HepG2 (cell line): ENCODE data around the gene LENG1. TPM values are rescaled to one million over a fixed set of nuclear protein-coding genes. Genes with fewer than 3 reads are reported as not detected.

Experiments
- ATAC-seq: fragments of 200-7000 bp; cut with Tn5 transposase; 3 replicates; pipeline ENCODE4 v1.9.1; 2020; ENCODE audit warnings: mild to moderate bottlenecking, moderate library complexity
- BruUV-seq: library from RNA; stranded (reverse); fragments of 400-500 nt; replicated peaks from 2 replicates; lab custom pipeline; 2021; lab: Mats Ljungman, UMichigan
- CTCF ChIA-PET: fragments of 300-600 bp; formaldehyde crosslinking; extraction: SDS; loops from one replicate; lab custom pipeline; 2021; ENCODE audit warnings: low total read pairs, inconsistent platforms, low intra/inter-chr PET ratio; lab: Yijun Ruan, JAX
- POLR2A ChIA-PET: fragments of 350-600 bp; sonication (Branson Sonifier 250); formaldehyde crosslinking; loops from one replicate; lab custom pipeline; 2020; ENCODE audit warnings: antibody characterized with exemption, inconsistent platforms; lab: Yijun Ruan, JAX
- DNase-seq: peaks from one replicate; pipeline ENCODE4 v3.0.0-alpha.2; 2015; ENCODE audit warnings: low spot score
- FAIRE-seq: peaks from 3 replicates; lab custom pipeline; 2011; peaks lifted over from hg19 to GRCh38; lab: Jason Lieb, UNC
- H2AFZ ChIP-seq: one replicate; pipeline ENCODE4 v1.6.1; 2011; ENCODE audit warnings: low read length, inconsistent platforms
- H3K27ac ChIP-seq: fragments of 300-600 bp; 3 replicates; pipeline ENCODE4 v1.8.0; 2011; ENCODE audit warnings: mixed run types, mild to moderate bottlenecking, mixed read lengths, low read length, inconsistent platforms; ENCODE audit not compliant: insufficient read depth; ENCODE audit errors: extremely low read length
- H3K27me3 ChIP-seq, 2 experiments: fragments of 200-600 bp in 1 of 2; 2 replicates in 1 of 2; 3 replicates in 1 of 2; pipeline versions ENCODE4 v1.6.0 to v1.8.0; 2011; ENCODE audit warnings: low read length in 2 of 2, mild to moderate bottlenecking in 2 of 2, moderate library complexity in 2 of 2, inconsistent platforms in 1 of 2; ENCODE audit not compliant: insufficient read depth in 2 of 2, control insufficient read depth in 1 of 2
- H3K36me3 ChIP-seq, 2 experiments: fragments of 200-600 bp in 1 of 2; replicated peaks in 1 of 2; 2 replicates in 1 of 2; 3 replicates in 1 of 2; pipeline versions ENCODE4 v1.5.1 to v1.8.0; 2011; ENCODE audit warnings: low read length in 2 of 2, inconsistent platforms in 1 of 2; ENCODE audit not compliant: insufficient read depth in 2 of 2, control insufficient read depth in 1 of 2
- H3K4me1 ChIP-seq: 2 replicates; pipeline ENCODE4 v1.5.1; 2012; ENCODE audit warnings: low read length, inconsistent platforms; ENCODE audit not compliant: insufficient read depth
- H3K4me2 ChIP-seq: 2 replicates; pipeline ENCODE4 v1.6.0; 2011; ENCODE audit warnings: low read depth, low read length, inconsistent platforms
- H3K4me3 ChIP-seq, 3 experiments: fragments of 200-600 bp in 1 of 3; sonication (generic), shearing (Covaris generic) in 1 of 3; replicated peaks in 1 of 3; 2 replicates each; pipeline ENCODE4 v1.5.1; 2011 to 2016; ENCODE audit warnings: low read length in 3 of 3, inconsistent platforms in 2 of 3, low read depth in 2 of 3, mild to moderate bottlenecking in 2 of 3, control low read depth in 1 of 3, mixed read lengths in 1 of 3; ENCODE audit not compliant: insufficient read depth in 1 of 3
- H3K79me2 ChIP-seq: one replicate; pipeline ENCODE4 v1.6.1; 2011; ENCODE audit warnings: low read length, inconsistent platforms; ENCODE audit not compliant: insufficient read depth
- H3K9ac ChIP-seq: 2 replicates; pipeline ENCODE4 v1.6.0; 2011; ENCODE audit warnings: mild to moderate bottlenecking, low read depth, low read length, inconsistent platforms; ENCODE audit not compliant: insufficient read depth
- H3K9me3 ChIP-seq: 2 replicates; pipeline ENCODE4 v1.5.1; 2012; ENCODE audit warnings: mild to moderate bottlenecking, low read length
- H4K20me1 ChIP-seq: 2 replicates; pipeline ENCODE4 v1.6.0; 2011; ENCODE audit warnings: inconsistent platforms, mild to moderate bottlenecking, low read length, moderate library complexity; ENCODE audit not compliant: insufficient read depth
- AGO2 ChIP-seq: fragments of 200-400 bp; formaldehyde crosslinking; optimal IDR thresholded peaks from 2 replicates; pipeline ENCODE3; 2017; ENCODE audit warnings: mild to moderate bottlenecking, low read depth, low read length, moderate library complexity
- CENPX ChIP-seq: sonication (generic); formaldehyde crosslinking; IDR thresholded peaks from 2 replicates; pipeline ENCODE4 v1.9.0; 2021; ENCODE audit warnings: mild to moderate bottlenecking, missing genetic modification reagents, moderate library complexity
- ELF1 ChIP-seq: sonication (generic); formaldehyde crosslinking; IDR thresholded peaks from 2 replicates; pipeline ENCODE4 v1.4.0; 2020; ENCODE audit warnings: missing genetic modification reagents
- IKZF4 ChIP-seq: sonication (generic); formaldehyde crosslinking; IDR thresholded peaks from 2 replicates; pipeline ENCODE4 v1.5.1; 2020; ENCODE audit warnings: borderline replicate concordance, mild to moderate bottlenecking, low read depth, missing genetic modification reagents; ENCODE audit errors: not compliant biosample characterization
- KLF13 ChIP-seq: sonication (generic); formaldehyde crosslinking; IDR thresholded peaks from 2 replicates; pipeline ENCODE4 v1.4.0; 2020; ENCODE audit warnings: mild to moderate bottlenecking, missing genetic modification reagents
- MATR3 ChIP-seq: sonication (generic); formaldehyde crosslinking; IDR thresholded peaks from 2 replicates; pipeline ENCODE4 v1.4.0; 2020; ENCODE audit warnings: missing genetic modification reagents
- NKX3-1 ChIP-seq: sonication (generic); formaldehyde crosslinking; IDR thresholded peaks from 2 replicates; pipeline ENCODE4 v1.5.0; 2020; ENCODE audit warnings: missing genetic modification reagents
- NPAS2 ChIP-seq: sonication (generic); formaldehyde crosslinking; IDR thresholded peaks from 2 replicates; pipeline ENCODE4 v1.8.0; 2022; ENCODE audit warnings: mild to moderate bottlenecking, missing genetic modification reagents, borderline replicate concordance
- RBFOX2 ChIP-seq: fragments of 200-400 bp; formaldehyde crosslinking; IDR thresholded peaks from 2 replicates; pipeline ENCODE4 v1.6.1; 2017; ENCODE audit warnings: low read depth, mild to moderate bottlenecking, low read length
- RFX3 ChIP-seq: IDR thresholded peaks from 2 replicates; pipeline ENCODE4 v1.6.1; 2016; ENCODE audit warnings: missing biosample characterization, missing genetic modification reagents
- TBL1XR1 ChIP-seq: fragments of 150-350 bp; IDR thresholded peaks from 2 replicates; pipeline ENCODE4 v1.6.1; 2014; ENCODE audit warnings: borderline replicate concordance, low read length; ENCODE audit not compliant: partially characterized antibody
- ZFP82 ChIP-seq: sonication (generic); formaldehyde crosslinking; IDR thresholded peaks from 2 replicates; pipeline ENCODE4 v1.5.1; 2020; ENCODE audit warnings: mild to moderate bottlenecking, missing genetic modification reagents, borderline replicate concordance
- ZNF563 ChIP-seq: sonication (generic); formaldehyde crosslinking; IDR thresholded peaks from 2 replicates; pipeline ENCODE4 v1.8.0; 2022; ENCODE audit warnings: mild to moderate bottlenecking, moderate library complexity, missing genetic modification reagents
- ZNF75D ChIP-seq: sonication (generic); formaldehyde crosslinking; IDR thresholded peaks from 2 replicates; pipeline ENCODE4 v1.8.1; 2023; ENCODE audit warnings: missing genetic modification reagents, mild to moderate bottlenecking, borderline replicate concordance
- ZNF83 ChIP-seq: sonication (generic); formaldehyde crosslinking; IDR thresholded peaks from 2 replicates; pipeline ENCODE4 v1.4.0; 2020; ENCODE audit warnings: missing genetic modification reagents, mild to moderate bottlenecking, borderline replicate concordance
- ZNF879 ChIP-seq: sonication (generic); formaldehyde crosslinking; IDR thresholded peaks from 2 replicates; pipeline ENCODE4 v1.8.1; 2023; ENCODE audit warnings: missing genetic modification reagents
- ZSCAN21 ChIP-seq: sonication (generic); formaldehyde crosslinking; IDR thresholded peaks from 2 replicates; pipeline ENCODE4 v1.8.0; 2022; ENCODE audit warnings: mild to moderate bottlenecking, missing genetic modification reagents, moderate library complexity, borderline replicate concordance
- ZSCAN5A ChIP-seq: sonication (generic); formaldehyde crosslinking; IDR thresholded peaks from 2 replicates; pipeline ENCODE4 v1.8.0; 2022; ENCODE audit warnings: mild to moderate bottlenecking, missing genetic modification reagents, borderline replicate concordance
- WGBS: methylation state at CpG from one replicate; pipeline ENCODE4 v1.1.6; 2017; ENCODE audit warnings: low lambda C conversion rate; 5-methylcytosine and 5-hydroxymethylcytosine counted together
- in situ Hi-C: cut with HindIII; loops from 2 replicates; pipeline ENCODE4 v1.10.0; 2017; ENCODE audit warnings: low pct_unique_long_range_greater_than_20kb; ENCODE audit not compliant: extremely low pct_ligation_motif_present
- intact Hi-C: fragments of 100-400 bp; cut with micrococcal nuclease; formaldehyde crosslinking; loops from one replicate; pipeline ENCODE4 v1.10.0; 2022; ENCODE audit not compliant: unreplicated experiment
- polyA plus RNA-seq, 8 experiments: library from polyadenylated mRNA; depleted of rRNA in 3 of 8; stranded (reverse) in 7 of 8; unstranded in 1 of 8; fragments of >200 nt; fragmentation: Illumina TruSeq in 4 of 8; extraction: Trizol in 4 of 8; gene quantifications; 2 replicates each; pipeline versions ENCODE4 v1.2.1 to v1.2.3, GENCODE V29; 2011 to 2016; ENCODE audit warnings: low read depth in 4 of 8, missing spikeins in 1 of 8, mixed read lengths in 1 of 8; ENCODE audit not compliant: insufficient read depth in 1 of 8
- total RNA-seq, 5 experiments: library from RNA; depleted of rRNA; stranded (reverse); fragments of >200 nt; fragmentation: Illumina TruSeq; extraction: Trizol; gene quantifications; 2 replicates each; pipeline ENCODE4 v1.2.3, GENCODE V29; 2016; ENCODE audit warnings: low read depth in 1 of 5

LENG1 gene
- total and polyA plus RNA-seq, 2 of the 13 experiments (the other 11 are each of a cell fraction or from before 2014, with no cell fraction given): 1.8 to 3.8 TPM

GRCh38 chr19:54128796-54129616 lies 30.5 kb downstream of the LENG1 start:
- ChIA-PET POLR2A (no interaction called here), CTCF (no interaction called here)
- in situ Hi-C loops: no loop called here
- intact Hi-C loops: no loop called here
- Histone ChIP-seq H3K9ac (no peak overlapping the region), H3K4me1 (no peaks in the 10 kb centered on the region), H3K79me2 (no peaks in the 10 kb centered on the region), H3K4me2 (no peak overlapping the region), H3K36me3 (peaks cover 12 to 46% of the 10 kb centered on the region in 2 experiments; a peak in 4 of 5 replicates), H3K9me3 (peaks cover 5% of the 10 kb centered on the region), H3K4me3 (no peak overlapping the region), H2AFZ (no peak overlapping the region), H4K20me1 (no peaks in the 10 kb centered on the region), H3K27ac (no peak overlapping the region), H3K27me3 (no peaks in the 10 kb centered on the region)
- TF ChIP-seq ZNF563 (CRISPR knock-in tag): no peak
- TF ChIP-seq TBL1XR1: no peak
- no peak for TF ChIP-seq NKX3-1
- no peak for TF ChIP-seq ZSCAN21
- peak; percentile 32; the same call in 1 of the 2 replicates for TF ChIP-seq RBFOX2
- no peak for TF ChIP-seq CENPX (CRISPR knock-in tag)
- TF ChIP-seq ZNF83 (CRISPR knock-in tag): no peak
- TF ChIP-seq ZNF75D: no peak
- TF ChIP-seq AGO2: peak; percentile 9
- DNase-seq: no peak
- WGBS: 96% methylated on average over 25 of the region's 41 CpGs
- BruUV-seq: no TSS peak
- no peak for ATAC-seq
- FAIRE-seq: no peak

DNA sequence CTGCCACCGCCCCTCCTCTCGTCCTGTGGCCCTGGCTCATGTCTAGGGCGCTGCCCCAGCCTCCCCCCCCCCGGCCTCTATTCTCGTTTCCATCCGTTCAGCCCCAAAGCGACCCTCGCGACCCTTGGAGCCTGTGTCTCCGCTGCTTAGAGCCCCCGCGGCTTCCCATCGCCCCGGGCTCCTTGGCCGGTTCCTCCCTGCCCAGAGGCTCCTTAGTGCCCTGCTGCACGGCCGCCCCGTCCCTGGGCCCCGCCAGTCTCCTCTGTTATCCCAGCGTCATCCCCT lies 31.1 kb downstream of the LENG1 start:
- in situ Hi-C loops: no loop called here
- Histone ChIP-seq H3K27me3 (no peaks in the 10 kb centered on the region), H3K27ac (no peak overlapping the region), H3K36me3 (peaks cover 15 to 51% of the 10 kb centered on the region in 2 experiments; a peak in 4 of 5 replicates), H2AFZ (no peak overlapping the region), H3K79me2 (no peaks in the 10 kb centered on the region), H4K20me1 (no peaks in the 10 kb centered on the region), H3K4me2 (no peak overlapping the region), H3K4me1 (no peaks in the 10 kb centered on the region), H3K9ac (no peak overlapping the region), H3K4me3 (no peak overlapping the region), H3K9me3 (peaks cover under 1% of the 10 kb centered on the region; the same call in 1 of the 2 replicates)
- ChIA-PET CTCF (no interaction called here), POLR2A (no interaction called here)
- intact Hi-C loops: no loop called here
- BruUV-seq: no TSS peak
- WGBS: 95% methylated on average over 20 of the region's 20 CpGs
- FAIRE-seq: no peak
- DNase-seq: no peak
- no peak for ATAC-seq
- TF ChIP-seq NPAS2 (CRISPR knock-in tag) (no peak), ZFP82 (CRISPR knock-in tag) (no peak), ZSCAN5A (CRISPR knock-in tag) (no peak), ZNF879 (CRISPR knock-in tag) (no peak), KLF13 (CRISPR knock-in tag) (no peak), IKZF4 (CRISPR knock-in tag) (no peak), MATR3 (CRISPR knock-in tag) (no peak), ELF1 (CRISPR knock-in tag) (no peak), RFX3 (no peak)
